HG02885 (cell line): ENCODE data around the gene KDM5A.
"Not testable (repeated sequence)": the region's sequence is repeated elsewhere in the genome, so short reads cannot be mapped to it uniquely, and the experiment has no call there.

Experiments
- ATAC-seq: cut with Tn5 transposase; IDR thresholded peaks from one replicate; pipeline ENCODE4 v1.9.1; 2021; ENCODE audit warnings: mild to moderate bottlenecking; ENCODE audit not compliant: unreplicated experiment, poor library complexity

Gene KDM5A

DNA sequence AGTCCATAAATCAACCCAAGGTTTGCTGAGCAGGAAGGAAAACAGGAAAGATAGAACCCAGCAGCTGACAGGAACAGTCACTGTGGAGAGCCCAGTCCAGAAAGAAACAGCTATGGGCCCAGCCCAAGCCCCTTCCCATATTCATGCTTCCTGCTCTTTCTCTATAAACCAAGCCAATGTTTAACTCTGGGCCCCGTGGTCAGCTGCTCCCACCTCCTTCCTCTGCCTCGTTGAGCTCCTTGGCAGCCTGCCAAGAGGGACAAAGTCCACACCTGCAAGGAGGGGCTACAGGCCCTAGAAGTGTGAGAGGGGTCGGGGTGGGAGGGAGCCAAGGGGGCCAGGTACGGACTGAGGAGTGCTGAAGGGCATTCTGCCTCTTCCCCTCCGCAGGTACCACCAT is 136.5 kb downstream of the KDM5A start:
- no peak for ATAC-seq

DNA sequence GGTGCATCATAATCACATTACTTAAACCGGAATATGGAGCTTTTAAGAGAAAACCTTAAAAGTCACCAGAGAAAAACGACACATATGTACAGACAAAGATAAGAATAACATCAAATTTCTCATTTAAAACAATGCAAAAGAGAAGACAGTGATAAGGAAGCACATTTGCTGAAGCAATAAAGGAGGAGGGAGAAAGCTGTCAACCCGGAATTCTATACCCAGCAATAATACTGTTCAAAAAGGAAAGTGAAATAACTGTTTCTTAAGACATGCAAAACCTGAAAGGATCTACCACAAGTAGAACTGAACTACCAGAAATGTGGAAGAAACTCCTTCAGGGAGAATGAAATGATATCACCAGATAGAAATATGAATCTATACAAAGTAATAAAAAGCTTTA is 141.8 kb downstream of the KDM5A start:
- ATAC-seq, result no peak

DNA sequence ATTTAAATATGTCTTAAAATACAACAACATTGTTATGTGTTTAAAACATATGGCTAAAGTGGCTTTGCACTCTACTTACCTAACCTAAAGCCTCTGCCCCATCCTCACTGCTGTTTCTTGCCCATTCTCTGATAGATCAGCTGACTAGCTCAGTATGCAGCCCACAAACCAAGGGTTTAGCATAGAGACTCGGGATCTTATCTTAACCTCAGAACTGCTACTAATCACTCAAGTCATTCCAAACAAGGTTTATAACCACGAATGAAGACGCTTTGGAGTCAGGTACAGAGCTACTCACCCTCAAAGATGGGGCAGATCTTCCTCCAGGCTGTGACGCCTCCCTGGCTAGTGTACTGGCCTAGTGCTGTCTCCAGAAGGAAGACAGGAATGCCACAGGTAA is 145.7 kb downstream of the KDM5A start:
- no peak for ATAC-seq

DNA sequence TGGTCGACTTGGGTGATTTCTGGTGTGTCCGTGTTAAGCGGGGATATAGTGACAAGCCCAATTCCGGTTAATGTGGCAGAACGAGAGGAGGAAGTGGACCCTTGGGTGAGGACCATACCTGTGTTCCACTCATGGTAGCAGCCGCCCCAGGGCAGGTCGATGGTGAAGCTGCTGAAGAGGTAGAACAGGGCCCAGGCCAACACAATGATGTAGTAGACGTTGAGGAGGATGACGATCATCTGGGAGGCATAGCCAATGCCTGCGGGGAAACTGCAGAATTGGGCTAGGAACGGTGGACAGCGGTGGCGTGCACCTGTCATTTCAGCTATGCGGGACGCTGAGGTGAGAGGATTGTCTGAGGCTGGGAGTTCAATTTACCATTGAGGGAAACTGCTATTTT is 146.6 kb downstream of the KDM5A start:
- no peak for ATAC-seq

DNA sequence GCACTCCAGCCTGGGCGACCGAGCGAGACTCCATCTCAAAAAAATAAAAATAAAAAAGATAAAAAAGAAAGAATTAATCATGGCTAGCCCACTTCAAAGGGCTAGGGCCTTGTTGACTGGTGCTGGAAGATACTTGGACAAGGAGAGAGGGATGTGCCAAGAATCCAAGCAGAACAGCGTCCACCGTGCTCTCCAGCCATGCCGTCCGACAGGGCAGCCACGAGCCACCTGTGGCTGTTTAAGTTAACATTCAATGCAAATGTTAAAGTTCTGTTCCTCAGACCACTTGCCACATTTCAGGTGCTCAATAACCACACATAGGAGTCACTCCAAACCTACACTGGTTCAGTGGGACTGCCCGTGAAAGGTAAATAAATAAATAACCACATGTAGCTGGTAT is 147.9 kb downstream of the KDM5A start:
- no peak for ATAC-seq

DNA sequence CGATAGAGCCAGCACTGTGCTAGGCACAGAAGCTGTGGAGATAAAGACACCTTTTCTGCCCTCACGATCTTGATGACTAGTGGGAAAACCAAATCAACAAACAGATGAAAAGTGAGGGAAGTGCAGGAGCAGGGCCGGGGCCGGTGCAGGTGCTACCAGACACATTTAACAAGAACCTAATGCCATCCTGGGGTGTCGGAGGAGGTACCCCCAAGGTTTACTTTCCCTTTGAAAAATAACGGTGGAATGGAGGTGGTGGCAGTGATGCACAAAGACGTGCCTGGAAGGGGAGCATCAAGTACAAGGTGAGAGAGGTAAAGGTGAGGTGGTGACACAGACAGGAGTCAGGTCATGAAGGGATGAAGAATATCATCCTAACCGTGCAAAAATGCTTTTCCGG is 148.6 kb downstream of the KDM5A start:
- ATAC-seq, result no peak

DNA sequence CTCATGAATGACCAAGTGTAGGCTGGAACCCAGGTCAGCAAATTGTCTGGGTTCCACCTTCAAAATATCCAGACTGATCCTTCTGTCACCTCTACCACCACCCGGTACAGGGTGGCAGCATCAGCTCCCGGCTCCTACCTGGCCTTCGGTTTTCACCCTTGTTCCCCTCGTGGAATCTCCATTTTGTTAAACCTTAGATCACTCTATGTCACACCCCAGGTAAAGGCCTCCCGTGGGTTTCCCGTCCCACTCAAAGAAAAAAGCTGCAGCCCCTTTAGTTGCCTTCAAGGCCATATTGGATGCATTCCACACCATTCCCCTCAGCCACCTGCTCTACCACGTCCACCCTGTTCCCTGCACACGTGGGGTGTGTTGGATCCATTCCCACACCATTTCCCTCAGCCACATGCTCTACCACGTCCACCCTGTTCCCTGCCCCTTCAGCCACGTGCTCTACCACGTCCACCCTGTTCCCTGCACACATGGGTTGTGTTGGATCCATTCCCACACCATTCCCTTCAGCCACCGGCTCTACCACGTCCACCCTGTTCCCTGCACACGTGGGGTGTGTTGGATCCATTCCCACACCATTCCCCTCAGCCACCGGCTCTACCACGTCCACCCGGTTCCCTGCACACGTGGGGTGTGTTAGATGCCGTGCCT is 150.3 kb downstream of the KDM5A start:
- no peak for ATAC-seq

DNA sequence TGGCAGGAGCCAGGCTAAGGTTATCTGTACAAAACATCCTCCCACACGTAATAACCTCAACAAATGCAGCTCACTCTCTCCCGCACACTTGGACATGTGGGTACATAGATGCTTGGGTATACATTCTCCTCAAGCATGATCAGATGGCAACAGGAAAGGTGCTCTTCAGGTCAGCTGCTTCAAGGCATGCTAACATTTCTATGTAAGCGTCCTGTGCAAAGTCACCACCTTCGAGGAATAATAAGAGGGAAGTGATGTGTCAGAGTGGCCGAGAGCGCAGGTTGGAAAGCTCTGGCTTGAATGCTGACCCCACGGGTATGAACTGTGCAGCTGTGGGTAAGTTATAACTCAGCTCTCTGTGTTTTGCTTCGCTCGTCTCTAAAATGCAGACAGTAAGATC is 151.0 kb downstream of the KDM5A start:
- ATAC-seq, result no peak

DNA sequence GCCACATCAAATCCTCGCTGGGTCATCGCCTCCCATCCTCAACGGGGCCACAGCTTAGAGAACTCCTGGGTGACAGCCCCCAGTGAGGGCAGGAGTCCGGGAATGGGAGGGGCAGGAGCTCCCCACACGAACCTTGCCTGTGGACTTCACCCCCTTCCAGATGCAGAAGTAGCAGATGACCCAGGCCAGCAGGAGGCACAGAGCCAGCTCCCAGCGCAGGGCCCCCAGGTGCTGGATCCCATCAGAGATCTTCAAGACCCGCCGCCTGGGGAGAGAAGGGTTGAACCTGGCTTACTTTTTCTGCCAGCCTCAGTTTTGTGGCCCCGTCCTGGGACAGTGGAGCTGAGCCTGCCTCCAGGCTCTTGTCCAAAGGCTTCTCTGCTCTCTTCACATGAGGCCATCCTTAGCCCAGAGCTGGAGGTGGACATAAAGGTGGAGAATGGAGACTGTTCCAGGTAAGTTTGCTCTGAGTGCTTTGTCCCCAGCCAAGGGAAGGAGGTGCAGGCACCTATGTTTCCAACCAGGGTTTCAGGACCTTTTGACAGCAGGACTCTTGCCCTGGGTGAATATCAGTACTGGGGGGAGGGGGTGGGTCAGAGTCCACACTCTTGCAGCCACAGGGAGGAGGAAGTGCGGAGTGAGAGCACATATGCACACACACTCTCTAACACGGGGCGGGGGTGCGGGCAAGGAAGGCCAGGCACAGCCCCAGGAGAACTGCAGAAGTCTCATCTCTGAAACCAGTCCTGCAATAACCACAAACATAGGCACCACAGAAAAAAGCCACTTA is 151.9 kb downstream of the KDM5A start:
- ATAC-seq, result no peak

DNA sequence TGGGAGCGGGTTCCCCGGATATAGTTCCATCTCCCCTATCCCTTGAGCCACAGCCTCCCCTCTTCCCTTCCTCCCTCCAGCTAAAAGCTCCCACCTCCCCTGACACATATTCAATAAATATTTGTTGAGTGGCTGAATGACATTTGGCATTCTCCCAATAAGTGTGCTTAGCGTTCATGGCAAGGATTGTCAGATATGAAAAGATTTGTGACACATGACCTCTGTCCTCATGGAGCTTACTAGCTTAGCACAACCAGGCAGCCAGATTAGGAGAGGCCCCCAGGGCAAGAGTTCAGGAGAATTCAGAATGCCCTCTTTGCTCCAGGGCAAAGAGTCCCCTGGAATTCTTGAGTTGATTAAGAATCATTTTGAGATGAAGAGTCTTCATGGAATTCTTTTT is 152.7 kb downstream of the KDM5A start:
- ATAC-seq, result no peak

DNA sequence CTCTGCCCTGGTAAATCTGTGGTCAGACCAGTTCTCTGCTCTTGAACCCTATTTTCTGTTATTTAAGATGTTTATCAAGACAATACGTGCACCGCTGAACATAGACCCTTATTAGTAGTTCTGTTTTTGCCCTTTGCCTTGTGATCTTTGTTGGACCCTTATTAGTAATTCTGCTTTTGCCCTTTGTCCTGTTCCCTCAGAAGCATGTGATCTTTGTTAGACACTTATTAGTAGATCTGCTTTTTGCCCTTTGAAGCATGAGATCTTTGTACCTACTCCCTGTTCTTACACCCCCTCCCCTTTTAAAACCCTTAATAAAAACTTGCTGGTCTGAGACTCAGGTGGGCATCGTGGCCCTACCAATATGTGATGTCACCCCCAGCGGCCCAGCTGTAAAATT is 153.2 kb downstream of the KDM5A start:
- not testable (repeated sequence) for ATAC-seq

DNA sequence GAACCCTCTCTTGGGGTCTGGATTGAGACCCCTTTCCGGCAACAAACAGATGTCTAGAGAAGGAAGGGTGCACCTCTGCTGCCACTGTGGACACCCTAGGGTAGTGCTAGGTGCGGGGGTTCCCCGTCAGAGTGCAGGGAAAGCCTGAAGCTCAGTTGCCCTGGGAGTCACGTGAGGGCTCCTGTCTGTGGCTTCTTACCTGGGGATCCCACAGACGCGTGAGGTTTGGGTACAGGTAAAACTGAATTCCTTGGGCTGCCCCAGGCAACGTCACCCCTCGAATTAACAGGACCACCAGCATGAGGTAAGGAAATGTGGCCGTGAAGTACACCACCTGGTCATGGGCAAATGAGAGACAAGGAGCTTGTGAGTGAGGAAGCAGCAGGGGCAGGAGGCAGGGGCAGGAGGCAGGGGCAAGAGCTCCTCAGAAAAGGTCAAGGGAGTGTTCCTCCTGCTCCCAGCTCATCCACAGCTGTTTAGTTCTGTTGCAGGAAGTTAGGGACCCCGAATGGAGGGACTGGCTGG is 154.2 kb downstream of the KDM5A start:
- no peak for ATAC-seq

DNA sequence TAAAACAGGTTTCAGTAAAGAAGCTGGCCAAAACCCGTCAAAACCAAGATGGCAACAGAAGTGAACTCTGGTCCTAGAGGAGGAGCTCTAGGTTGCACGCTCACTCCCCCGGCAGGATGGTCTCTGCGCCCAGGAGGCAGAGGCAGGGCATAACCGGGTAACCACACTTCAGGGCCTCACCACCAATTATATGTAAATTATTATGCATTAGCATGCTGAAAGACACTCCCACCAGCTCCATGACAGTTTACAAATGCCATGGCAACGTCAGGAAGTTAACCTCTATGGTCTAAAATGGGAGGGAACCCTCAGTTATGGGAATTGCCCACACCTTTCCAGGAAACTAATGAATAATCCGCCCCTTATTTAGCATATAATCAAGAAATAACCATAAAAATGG is 155.1 kb downstream of the KDM5A start:
- no peak for ATAC-seq

DNA sequence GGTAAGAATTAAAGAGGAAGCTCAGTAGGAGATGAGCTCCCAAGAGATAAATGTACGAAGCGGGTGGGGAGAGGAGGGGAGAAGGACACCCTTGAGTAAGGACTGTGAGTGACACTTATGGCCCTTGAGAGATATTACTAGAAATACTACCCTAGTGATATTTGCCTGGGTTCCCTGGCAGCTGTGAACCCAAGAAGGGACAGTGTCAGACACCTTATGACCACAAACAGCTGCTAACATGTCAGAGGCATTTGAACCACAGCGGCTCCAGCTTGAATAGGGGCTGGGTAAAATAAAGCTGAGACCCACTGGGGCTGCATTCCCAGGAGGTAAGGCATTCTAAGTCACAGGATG is 155.5 kb downstream of the KDM5A start:
- no peak for ATAC-seq

DNA sequence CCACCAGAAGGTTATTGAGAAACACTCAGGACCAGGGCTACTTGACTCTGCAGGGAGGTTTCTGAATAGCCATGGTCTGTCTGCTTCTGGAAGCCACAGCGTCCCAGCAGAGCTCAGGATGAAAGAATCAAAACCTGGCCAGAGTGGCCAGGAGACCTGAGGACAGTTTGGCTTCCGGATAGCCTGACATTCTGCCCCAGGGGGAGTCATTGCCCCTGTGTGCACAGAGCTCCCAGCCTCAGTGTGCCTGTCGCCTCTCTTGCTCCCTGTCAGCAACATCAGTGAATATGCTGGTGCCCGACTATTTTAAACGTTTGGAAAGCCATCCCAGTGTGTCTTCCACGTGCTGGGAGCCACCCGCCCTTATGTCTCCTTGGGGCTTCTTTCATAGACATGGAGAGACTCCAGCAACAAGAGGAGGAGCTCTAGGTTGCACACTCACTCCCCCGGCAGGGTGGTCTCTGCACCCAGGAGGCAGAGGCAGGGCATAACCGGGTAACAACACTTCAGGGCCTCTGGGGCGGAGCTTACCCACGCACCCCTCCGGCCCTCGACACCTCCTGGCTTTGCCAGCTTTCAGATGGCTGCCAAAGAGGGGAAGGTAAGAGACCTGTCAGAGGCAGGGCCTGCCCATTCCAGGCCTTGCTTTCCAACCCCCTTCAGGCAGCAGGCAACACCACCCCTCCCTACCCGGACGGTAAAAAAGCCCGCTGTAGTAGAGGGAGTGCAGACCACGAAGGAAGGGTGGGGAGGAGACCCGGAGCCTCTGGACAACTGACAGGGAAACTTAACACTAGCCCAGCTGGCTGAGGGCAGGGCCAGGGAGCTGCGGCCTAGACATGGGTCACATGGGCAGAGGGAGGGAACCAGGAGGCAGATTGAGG is 156.1 kb downstream of the KDM5A start:
- ATAC-seq, result no peak

DNA sequence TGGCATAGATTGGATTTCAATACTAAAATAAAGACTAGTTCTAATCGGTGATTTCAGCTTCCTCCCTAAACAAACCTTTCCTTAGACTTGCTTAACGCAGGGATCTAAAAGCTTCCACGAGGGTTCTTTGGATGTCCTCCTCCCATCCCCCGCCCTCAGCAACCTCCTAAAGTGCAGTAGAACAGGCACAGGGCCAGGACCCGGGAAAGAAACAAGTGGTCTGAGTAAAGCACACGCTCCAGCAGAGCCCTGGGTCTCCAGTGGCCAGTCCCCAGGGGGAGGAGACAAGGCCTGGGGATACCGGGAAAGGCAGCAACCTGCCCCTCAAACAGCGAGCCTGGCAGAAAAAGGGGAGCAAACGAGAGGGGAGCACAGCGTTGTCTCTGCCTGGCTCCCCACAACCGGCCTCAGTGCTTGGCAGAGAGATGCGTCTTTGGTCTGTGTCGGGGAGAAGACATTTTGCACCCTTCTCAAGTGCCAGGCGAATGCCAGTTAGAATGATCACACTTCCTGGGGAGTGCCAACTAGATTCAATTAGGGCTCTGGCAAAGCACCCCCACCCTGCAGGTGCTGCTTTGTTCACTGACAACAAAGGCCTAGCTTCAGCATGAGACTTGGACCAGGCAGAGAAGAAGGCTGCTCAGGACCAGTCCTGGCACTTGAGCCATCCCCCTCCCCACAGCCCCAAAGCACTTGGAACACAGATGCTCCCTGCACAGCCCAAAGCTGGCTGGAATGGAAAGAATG is 158.0 kb downstream of the KDM5A start:
- ATAC-seq, result no peak
